ENCODE data around the gene UBALD1.

Gene UBALD1

DNA sequence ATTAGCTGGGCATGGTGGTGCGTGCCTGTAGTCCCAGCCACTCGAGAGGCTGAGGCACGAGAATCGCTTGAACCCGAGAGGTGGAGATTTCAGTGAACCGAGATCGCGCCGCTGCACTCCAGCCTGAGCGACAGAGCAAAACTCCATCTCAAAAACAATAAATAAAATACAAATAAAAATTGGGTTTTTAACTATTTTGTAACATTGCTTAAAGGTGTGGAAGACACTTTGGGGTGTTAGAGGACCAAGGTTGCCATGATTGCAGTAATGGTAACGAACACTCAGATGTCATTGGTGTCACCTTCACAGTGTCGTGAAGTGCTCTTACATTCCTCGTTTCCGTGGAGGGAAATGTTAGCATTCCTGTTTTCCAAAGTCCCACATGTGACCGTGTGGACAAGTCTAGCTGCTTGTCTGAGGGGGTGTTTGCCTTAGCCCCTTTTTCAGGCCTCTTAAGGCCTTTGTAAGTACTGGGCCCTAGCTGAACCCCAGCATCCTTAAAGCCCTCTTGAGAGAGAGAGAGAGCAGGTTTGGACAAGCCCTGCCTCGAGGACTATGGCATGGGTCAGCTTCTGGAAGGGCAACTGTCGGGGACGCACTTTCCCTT is 49.9 kb downstream of the UBALD1 start:
- H3K36me3 ChIP-seq (replicated peaks; ENCODE audit: low read depth, low read length), result no peaks in the 10 kb centered on the region
- no peak overlapping the region for H3K27ac ChIP-seq (ENCODE audit: low read length)
- H3K4me2 ChIP-seq (ENCODE audit: low read length), result no peak overlapping the region
- TF ChIP-seq EZH2phosphoT487 (IDR thresholded peaks at IDR 0.05; ENCODE audit: low read depth), result no peak
- TF ChIP-seq, protein P1, sequence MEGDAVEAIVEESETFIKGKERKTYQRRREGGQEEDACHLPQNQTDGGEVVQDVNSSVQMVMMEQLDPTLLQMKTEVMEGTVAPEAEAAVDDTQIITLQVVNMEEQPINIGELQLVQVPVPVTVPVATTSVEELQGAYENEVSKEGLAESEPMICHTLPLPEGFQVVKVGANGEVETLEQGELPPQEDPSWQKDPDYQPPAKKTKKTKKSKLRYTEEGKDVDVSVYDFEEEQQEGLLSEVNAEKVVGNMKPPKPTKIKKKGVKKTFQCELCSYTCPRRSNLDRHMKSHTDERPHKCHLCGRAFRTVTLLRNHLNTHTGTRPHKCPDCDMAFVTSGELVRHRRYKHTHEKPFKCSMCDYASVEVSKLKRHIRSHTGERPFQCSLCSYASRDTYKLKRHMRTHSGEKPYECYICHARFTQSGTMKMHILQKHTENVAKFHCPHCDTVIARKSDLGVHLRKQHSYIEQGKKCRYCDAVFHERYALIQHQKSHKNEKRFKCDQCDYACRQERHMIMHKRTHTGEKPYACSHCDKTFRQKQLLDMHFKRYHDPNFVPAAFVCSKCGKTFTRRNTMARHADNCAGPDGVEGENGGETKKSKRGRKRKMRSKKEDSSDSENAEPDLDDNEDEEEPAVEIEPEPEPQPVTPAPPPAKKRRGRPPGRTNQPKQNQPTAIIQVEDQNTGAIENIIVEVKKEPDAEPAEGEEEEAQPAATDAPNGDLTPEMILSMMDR (IDR thresholded peaks at IDR 0.05; ENCODE audit: low read depth, low read length), result no peak
- no peaks in the 10 kb centered on the region for H3K79me2 ChIP-seq (ENCODE audit: low read length)
- no peaks in the 10 kb centered on the region for H4K20me1 ChIP-seq (ENCODE audit: insufficient read depth, low read length)
- H3K9ac ChIP-seq (ENCODE audit: low read length), result no peak overlapping the region
- H3K27me3 ChIP-seq (ENCODE audit: low read depth, low read length), result no peaks in the 10 kb centered on the region
- H3K9me3 ChIP-seq (ENCODE audit: insufficient read depth, low read length), result no peaks in the 10 kb centered on the region
- H3K4me3 ChIP-seq (ENCODE audit: low read length), result no peak overlapping the region
- H3K4me1 ChIP-seq (ENCODE audit: low read length), result no peaks in the 10 kb centered on the region
- H2AFZ ChIP-seq (ENCODE audit: low read depth, low read length), result no peak overlapping the region

DNA sequence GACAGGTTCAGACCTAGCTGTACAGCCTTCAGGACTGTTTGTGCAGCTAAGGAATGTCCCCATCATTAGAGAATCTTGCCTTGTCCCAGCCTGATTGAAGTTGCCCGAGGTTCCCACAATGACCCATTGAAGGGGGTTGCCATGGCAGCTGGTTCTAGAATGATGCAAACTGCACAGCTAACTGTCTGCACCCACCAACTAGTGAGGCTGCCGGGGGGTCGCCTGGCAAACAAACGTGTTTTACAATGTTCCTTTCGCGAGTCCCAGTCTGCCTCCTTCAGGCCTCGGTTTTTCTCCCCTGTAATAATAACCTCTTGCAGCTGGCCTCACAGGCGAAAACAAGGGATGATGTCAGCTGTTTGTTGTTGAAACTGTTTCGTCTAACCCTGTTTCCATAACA is 53.1 kb downstream of the UBALD1 start:
- H3K4me1 ChIP-seq (ENCODE audit: low read length), result no peaks in the 10 kb centered on the region
- no peak overlapping the region for H2AFZ ChIP-seq (ENCODE audit: low read depth, low read length)
- H3K27ac ChIP-seq (ENCODE audit: low read length), result no peak overlapping the region
- H4K20me1 ChIP-seq (ENCODE audit: insufficient read depth, low read length), result no peaks in the 10 kb centered on the region
- no peaks in the 10 kb centered on the region for H3K36me3 ChIP-seq (replicated peaks; ENCODE audit: low read depth, low read length)
- H3K4me2 ChIP-seq (ENCODE audit: low read length), result no peak overlapping the region
- H3K9me3 ChIP-seq (ENCODE audit: insufficient read depth, low read length), result no peaks in the 10 kb centered on the region
- TF ChIP-seq EZH2phosphoT487 (IDR thresholded peaks at IDR 0.05; ENCODE audit: low read depth), result no peak
- TF ChIP-seq, protein P1 (IDR thresholded peaks at IDR 0.05; ENCODE audit: low read depth, low read length), result no peak
- H3K79me2 ChIP-seq (ENCODE audit: low read length), result no peaks in the 10 kb centered on the region
- H3K4me3 ChIP-seq (ENCODE audit: low read length), result no peak overlapping the region
- H3K9ac ChIP-seq (ENCODE audit: low read length), result no peak overlapping the region
- H3K27me3 ChIP-seq (ENCODE audit: low read depth, low read length), result no peaks in the 10 kb centered on the region

All from OCI-LY3 (cell line).